Measurements from ENCODE around the gene HOXB1.
"Not testable (repeated sequence)": the region's sequence is repeated elsewhere in the genome, so short reads cannot be mapped to it uniquely, and the experiment has no call there.

The HOXB1 gene

DNA sequence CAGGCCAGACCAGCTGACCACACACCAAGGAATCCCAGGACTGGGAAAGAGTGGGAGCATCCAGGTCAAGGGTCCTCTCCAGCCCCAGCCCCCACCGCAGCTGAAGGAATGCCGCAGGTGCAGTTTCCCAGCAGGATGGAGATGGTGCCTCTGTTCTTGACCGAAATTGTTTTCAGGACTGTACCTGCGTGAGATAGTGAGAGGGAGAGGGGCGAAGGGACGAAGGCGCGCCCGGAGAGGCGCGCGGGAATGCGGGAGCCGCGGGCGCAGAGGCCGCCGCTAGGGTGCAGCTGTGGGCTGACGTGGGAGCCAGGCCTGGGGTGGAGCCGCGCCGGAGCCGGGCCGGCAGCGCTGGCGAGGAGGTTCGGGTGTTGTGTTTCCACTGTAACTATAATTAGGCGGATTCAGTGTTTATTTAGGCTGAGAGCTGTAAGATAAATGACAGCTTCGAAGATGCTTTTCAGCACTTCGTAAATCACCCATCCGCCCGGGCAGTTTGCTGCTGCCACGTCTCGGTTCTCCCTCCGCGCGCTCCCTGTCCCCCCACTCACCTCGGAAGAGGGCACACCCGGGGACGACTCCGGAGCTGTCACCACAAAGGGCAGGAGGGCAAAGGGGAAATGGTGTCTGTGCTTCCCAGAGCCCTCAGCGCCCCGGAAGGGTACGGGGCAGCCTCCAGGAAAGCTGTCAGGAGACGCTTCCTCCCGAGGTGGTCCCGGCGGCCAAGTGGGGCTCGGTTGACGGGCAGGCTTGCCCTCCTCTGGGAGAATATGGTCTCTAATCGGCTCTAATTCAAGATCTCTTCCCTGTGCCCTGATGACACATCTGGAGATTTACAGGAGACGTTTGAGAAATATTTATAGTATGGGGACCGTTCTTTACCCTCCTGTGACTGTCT lies 38.2 kb downstream of the HOXB1 start:
- peak; percentile 92 to 93 for ATAC-seq

DNA sequence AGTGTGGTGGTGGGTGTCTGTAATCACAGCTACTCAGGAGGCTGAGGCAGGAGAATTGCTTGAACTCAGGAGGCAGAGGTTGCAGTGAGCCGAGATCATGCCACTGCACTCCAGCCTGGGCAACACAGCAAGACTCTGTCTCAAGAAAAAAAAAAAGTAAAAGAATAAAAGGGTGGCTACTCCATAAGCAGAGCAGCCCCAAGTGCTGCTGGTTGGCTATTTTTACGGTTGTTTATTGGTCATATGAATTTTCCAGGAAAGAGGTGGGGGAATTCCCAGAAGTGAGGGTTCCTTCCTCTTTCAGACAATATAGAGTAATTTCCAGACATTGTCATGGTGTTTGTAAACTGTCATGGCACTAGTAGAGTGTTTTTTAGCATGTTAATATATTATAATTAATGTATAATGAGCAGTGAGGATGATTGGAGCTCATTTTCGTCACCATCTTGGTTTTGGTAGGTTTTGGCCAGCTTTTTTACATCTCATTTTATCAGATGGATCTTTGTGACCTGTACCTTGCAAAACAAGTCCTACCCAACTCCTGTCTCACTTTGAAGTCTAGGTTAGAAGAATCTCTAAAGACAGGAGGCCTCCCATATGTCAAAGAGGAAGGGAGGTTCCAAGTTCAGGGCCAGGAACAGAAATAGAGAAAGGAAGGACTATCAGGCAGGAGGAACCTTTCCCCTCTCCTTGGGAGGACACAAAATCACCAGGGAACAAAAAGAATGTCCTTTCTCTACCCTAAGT lies 39.1 kb downstream of the HOXB1 start:
- ATAC-seq: peak in 1 of 2 donors; percentile 39

DNA sequence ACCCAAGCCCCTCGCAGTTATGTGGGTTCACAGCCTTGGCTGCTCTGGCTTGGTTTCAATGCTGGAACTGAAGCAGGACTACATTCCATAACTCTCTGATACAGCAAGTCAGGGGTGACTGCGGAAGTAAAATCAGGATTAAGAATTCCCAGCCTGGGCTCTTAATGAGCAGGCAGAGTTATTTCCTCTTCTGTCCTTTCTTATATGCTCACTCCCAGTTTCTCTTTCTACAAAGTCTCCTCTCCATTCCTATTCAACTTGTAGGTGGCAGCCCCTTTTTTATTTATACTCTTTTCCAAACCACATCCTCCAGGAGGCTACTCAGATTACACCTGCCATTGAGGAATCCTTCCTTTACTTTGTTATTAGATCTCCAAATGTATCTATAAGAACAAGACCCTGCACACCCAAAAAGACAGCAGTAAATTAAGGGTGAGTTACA lies 40.3 kb downstream of the HOXB1 start:
- no peak for ATAC-seq

GRCh38 chr17:48489781-48490180 lies 41.0 kb downstream of the HOXB1 start:
- no peak for ATAC-seq

DNA sequence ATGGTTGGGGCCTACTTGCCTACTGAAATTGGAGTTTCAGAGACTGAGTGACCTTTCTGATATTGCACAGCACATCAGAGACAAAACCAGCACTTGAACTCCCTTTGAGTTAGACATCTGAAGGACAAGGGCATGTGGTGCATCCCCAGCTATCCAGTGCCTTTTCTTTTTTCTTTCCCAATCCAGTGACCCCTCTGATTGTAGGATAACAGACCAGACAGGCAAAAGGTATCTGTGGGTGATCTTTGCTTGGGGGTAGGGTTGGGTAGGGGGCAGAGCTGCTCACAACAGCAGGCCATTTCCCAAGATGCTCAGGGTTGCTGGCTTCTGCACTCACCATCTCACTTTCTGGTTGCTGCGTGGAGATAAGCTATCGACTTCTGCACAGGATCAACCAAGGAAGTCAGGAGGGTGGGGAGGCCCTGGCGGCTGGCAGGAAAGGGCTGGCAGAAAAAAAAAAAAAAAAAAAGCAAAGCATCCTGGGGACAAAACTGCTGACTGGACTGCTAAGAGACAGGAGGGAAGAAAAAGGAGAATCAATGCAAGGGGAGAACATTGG lies 42.2 kb downstream of the HOXB1 start:
- no peak for ATAC-seq

DNA sequence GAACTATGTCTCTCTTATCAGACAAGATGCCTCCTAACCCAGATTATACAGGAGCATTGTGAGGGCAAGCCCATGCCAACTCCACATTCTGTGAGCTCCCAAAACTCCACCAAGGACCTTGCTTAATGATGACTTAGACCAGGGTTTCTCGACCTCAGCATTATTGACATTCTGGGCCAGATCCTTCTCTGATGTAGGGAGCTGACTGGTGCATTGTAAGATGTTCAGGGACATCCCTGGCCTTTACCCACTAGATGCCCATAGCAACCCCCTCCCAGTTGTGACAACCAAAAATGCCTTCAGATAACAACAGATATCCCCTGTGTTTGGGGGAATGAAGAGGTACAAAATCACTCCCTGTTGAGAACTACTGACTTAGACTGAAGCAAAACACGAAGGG lies 43.6 kb downstream of the HOXB1 start:
- no peak for ATAC-seq

- ATAC-seq: no peak
Measured at GRCh38 chr17:48486557-48486956, 44.3 kb downstream of the HOXB1 start.

GRCh38 chr17:48484850-48485249 lies 46.0 kb downstream of the HOXB1 start:
- ATAC-seq: peak in 1 of 2 donors; percentile 80

GRCh38 chr17:48484256-48484655 lies 46.6 kb downstream of the HOXB1 start:
- ATAC-seq: no peak

DNA sequence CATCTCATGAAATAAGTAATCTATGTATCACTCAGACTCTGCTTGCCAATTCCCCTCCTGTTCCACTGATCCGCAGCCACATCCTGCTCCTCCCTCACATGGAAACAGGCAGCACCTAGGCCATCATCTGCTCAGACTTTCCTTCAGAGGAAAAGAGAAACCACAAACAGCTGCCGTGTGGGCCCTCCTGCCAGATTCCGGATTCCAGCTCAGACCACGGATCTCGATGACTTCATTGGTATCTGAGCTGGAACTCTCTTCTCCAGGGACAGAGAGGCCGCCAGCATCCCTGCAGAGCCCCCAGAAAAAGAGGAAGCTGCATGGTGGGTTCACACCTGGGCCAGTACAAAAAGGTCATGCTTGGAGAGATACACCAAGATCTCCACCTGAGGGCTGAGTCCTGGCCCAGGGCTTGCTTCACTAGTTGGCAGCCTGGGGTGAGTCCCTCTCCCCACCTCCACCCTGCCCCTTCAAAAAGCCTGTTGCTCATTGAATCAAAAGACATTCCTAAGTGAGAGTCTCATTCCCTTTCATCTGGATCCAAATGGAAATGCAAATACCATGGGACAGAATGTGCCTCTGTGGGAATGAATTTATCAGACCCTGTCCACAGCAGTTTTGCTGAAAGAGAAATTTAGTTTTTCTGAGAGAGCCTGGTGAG lies 47.2 kb downstream of the HOXB1 start:
- ATAC-seq: no peak

DNA sequence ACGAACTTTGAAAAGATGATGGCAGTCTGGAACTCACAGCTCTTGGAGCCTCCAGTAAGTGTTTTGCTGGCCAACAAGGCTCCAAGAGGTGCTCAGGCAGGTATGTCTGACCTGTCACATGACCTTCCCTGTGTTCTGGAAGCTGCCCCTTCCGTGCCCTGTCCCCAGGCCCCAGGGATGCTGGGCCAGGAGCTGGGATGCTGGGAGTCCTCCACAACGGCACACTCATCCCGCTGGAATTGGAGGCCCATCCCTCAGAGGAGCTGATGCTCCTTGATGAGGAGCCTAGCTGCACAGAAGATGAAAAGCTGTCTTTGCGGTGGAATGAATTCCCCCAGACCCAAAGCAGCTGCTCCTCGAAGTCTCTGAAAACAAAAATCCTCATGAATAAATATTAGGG lies 47.8 kb downstream of the HOXB1 start:
- no peak for ATAC-seq

DNA sequence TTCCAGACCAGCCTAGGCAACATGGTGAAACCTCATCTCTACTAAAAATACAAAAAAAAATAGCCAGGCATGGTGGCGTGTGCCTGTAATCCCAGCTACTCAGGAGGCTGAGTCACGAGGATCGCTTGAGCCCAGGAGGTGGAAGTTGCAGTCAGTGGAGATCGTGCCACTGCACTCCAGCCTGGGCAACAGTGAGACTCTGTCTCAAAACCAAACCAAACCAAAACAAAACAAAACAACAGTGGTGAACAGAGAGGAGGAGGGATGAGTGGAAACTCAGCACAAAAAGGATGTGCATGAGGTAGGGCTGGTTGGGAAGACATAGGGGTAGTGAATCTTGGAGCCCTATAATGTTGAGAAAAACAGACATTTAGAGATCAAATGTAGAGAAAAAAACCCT lies 48.5 kb downstream of the HOXB1 start:
- ATAC-seq: not testable (repeated sequence)

DNA sequence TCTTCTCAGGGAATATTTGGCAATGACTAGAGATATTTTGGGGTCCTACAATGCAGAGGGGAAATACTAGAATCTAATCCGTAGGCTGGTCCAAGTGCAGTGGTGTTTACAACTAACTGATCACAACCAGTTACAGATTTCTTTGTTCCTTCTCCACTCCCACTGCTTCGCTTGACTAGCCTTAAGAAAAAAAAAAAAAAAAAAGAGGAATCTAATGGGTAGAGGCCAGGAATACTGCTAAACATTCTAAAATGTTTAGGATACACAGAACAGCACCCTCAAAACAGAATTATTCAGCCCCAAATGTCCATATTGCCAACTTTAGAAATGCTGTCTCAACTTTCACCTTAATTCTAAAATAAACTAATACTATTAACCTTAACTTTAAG lies 51.8 kb downstream of the HOXB1 start:
- no peak for ATAC-seq
